ENCODE measurements around the gene LLGL2.
"Not testable (repeated sequence)": the region's sequence is repeated elsewhere in the genome, so short reads cannot be mapped to it uniquely, and the experiment has no call there.

The LLGL2 gene

DNA sequence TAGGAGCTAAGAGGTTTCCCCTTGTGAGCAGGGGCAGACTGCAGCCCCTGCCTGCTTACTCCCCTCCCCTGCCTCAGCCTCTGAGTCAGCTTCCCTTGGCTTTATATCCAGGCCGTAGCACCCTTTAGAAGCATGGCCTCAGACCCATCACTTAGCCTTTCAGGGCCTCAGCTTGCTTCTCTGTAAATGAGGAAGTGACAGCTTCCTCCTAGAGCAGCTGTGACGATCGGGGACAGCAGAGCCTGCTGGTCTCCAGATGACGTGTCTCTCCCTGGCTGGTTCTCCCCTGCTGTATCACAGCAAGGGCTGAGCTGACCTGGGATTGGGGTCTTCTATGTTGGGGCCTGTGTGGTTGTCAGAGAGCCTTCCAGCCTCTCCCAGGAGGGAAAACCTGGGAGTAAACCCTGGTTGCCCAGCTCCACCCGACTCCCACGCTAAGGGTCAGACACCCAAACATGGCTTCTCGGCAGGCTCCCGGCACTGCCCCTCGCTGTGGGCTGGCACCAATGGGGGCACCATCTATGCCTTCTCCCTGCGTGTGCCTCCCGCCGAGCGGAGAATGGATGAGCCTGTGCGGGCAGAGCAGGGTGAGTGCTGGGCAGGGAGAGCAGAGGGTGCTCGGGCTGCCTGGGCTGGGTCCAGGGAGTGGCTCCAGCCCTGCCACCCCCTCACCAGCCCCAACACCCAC is 45.8 kb downstream of the LLGL2 start:
- peak; percentile 90 to 93 for DNase-seq

GRCh38 chr17:75571885-75572215 is 46.4 kb downstream of the LLGL2 start:
- DNase-seq, result no peak

- peak in 1 of 2 donors; percentile 15 for DNase-seq
Observed at GRCh38 chr17:75572713-75573539, 47.4 kb downstream of the LLGL2 start.

DNA sequence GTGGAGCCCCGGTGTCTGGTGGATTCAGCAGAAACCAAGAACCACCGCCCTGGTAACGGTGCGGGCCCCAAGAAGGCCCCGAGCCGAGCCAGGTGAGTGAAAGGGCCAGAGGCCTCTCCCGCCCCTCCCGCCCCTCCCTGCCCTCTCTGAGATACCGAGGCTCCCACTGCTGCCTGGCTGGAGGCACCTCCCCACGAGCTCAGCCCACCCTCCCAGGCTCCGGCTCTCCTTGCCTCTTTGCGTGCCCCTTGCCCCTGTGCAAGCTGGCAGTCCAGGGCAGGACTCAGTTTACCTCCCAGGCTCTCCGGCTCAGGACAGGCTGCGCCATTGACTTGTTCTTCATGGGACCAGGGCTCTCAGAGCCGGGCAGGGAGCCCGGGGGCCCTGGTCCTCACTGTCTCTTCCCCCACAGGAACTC is 48.1 kb downstream of the LLGL2 start:
- no peak for DNase-seq

GRCh38 chr17:75573994-75574393 is 48.5 kb downstream of the LLGL2 start:
- no peak for DNase-seq

GRCh38 chr17:75574404-75575036 is 49.0 kb downstream of the LLGL2 start:
- DNase-seq, result no peak

DNA sequence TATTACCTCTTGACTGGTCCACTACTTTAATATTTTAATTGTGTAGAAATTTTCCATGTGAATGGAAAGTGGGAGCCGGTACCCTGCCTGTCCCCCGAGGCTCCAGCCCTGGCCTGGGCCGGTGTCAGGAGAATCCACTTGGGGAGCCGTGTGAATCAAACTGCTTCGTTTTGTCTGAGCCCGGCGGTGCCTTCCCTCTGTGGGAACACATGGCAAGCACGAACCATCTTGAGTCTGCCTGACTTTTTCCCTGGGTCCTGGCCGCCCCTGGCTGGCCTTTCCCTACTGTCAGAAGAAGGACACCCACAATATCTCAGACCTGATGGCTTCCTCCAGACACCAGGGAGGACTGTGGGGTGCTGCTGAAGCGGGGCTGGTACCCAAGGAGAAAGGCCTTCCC is 49.7 kb downstream of the LLGL2 start:
- DNase-seq, result no peak

DNA sequence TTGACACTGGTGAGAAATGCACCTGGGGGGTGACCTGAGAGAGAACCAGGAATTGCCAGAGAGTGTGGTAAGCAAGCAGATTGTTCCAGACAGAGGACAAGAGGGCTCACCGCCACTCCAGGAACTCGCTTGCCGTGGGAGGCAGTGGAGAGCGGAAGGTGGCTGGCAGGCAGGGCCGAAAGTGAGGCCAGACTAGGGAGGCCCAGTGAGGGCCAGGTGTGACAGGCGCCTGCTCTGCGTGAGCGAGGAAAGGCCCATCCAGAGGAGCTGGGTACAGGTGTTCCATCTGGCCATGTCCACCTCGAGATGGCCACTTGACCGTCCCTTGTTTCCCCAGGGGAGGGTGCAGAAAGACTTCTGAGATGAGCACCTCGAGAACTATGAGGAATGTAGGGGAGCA is 50.2 kb downstream of the LLGL2 start:
- DNase-seq, result no peak

GRCh38 chr17:75576661-75577060 is 51.2 kb downstream of the LLGL2 start:
- DNase-seq, result no peak

- peak; percentile 25 to 51 for DNase-seq
Observed at GRCh38 chr17:75581121-75581725, 55.7 kb downstream of the LLGL2 start.

DNA sequence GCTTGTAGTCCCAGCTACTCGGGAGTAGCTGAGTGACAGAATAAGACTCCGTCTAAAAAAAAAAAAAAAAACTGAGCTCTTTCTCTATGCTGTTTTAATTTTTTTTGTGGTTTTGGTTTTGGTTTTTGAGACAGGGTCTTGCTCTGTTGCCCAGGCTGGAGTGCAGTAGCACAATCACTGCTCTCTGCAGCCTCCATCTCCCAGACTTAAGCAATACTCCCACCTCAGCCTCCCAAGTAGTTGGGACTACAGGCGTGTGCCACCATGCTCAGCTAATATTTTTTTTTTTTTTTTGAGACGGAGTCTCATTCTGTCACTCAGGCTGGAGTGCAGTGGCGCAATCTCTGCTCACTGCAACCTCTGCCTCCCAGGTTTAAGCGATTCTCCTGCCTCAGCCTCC is 57.7 kb downstream of the LLGL2 start:
- not testable (repeated sequence) for DNase-seq

DNA sequence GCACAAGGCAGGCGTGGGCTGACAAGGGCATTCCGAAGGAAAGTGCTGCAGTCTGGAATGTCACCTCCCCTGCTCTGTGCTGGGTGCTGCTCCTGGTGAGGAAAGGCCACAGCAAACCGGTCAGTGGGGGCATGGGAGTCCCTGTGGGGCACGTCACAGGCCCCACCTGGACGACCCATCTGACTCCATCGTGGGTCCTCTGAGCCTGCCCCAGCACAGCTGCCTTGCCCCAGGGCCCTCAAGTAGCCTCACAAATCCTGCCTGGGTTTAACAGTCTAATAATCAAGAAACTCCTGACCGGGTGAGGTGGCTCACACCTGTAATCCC is 59.3 kb downstream of the LLGL2 start:
- DNase-seq, result no peak

GRCh38 chr17:75587675-75588595 is 62.4 kb downstream of the LLGL2 start, which contains the start of gene MYO15B:
TSS of gene MYO15B (plus strand) at chr17:75587800. CDS start at chr17:75588058, 258 bp downstream.
- peak; percentile 56 to 70 for DNase-seq

GRCh38 chr17:75588596-75589011 is 63.1 kb downstream of the LLGL2 start:
- no peak for DNase-seq

DNA sequence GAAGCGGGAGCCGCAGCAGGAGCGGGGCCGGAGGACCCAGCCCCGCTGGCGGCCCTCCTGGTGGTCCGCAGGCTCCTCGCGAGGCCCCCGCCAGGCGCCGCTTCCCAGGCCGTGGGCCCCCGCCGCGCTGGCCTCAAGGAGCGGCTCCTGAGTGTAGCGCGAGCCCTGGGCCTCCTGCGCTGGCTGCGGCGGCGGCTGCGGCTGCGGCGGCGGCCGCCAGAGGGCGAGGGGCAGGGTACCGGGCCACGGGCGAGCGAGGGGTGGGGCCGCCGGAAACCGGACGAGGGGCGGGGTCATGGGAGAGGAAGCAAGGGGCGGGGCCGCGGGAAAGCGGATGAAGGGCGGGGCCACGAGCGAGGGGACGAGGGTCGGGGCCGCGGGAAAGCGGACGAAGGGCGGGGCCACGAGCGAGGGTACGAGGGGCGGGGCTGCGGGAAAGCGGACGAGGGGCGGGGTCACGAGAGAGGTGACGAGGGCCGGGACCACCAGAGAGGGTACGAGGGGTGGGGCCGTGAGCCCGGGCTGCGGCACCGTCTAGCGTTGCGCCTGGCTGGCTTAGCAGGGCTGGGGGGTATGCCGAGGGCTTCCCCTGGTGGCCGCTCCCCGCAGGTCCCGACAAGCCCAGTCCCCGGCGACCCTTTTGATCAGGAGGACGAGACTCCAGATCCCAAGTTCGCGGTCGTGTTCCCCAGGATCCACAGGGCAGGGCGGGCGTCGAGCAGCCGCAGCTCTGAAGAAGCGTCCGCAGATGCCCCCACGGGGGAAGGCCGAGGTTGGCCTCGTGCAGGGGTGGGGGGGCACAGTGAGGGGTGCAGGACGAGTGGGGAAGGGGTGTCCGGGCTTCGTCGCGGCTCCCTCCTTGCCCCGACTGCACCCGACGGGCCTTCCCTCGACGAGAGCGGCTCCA is 63.8 kb downstream of the LLGL2 start:
- DNase-seq, result peak; percentile 86 to 90

DNA sequence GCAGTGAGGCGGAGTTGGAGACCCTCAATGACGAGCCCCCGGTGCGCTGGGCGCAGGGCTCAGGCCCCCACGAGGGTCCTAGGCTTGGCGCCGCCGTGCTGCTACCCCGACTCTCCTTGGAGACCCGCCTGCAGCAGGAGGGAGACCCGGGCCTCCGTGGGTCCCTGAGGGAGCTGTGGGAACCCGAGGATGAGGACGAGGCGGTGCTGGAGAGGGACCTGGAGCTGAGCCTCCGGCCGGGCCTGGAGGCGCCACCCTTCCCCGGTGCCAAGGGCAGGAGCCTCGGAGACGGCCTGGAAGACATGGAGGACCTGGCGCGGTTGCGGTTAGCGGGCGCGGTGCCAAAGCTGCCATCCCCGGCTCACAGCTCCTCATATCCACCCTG is 64.4 kb downstream of the LLGL2 start:
- DNase-seq, result no peak

DNA sequence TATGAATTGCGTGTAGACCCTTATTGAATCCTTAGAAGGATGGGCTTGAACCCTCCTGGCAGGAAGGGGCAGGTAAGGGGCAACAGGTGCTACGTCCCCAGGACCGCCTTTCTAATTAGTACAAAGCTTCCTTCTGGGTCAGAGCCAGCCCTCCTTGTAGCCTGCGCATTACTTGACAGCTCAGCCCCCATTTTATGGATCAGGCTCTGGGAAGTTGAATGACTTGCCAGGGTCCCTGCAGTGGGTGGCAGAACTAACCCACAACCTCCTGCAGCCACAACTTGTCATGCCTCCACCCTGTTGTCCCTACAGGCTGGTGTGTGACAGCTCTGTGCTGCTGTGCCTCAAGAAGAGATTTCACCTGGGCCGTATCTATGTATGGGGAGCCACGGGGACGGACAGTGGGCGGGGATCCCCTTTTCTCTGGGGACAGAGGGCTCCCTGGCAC is 64.8 kb downstream of the LLGL2 start:
- no peak for DNase-seq

DNA sequence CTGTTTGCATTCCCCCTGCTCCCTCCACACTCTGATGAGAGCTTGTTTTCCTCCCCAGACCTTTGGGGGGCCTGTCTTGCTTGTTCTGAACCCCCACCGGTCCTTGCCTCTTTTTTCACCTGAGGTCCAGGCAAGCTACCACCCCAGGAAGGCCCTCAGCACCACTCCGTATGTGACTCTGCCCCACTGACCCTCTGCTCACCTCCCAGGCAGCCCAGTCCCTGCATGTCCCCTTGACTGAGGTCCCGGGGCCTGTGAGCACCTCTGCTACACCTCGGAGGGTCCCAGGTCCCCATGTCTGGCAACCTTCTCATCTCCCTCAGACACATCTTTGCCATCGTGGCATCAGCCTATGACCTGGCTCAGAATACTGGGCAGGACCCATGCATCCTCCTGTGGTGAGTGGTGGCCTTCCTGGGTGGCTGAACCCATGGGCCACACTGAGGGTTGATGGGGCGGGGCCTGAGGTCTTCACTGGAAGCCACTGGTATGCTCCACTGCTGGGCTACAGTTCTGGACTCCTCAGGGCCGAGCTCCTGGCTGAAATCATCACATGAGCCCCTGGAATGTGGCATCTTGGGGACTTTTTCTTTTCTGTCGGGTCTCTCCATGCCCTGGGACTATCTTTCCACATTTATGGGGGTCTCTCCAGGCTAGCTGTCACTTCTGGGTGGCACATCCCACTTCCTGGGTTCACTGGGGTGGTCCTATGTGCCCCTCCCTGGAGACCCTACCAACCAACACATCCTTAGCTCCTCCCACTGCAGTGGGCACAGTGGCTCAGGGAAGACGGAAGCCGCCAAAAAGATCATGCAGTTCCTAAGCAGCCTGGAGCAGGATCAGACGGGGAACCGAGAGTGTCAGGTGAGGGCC is 65.6 kb downstream of the LLGL2 start:
- no peak for DNase-seq

DNA sequence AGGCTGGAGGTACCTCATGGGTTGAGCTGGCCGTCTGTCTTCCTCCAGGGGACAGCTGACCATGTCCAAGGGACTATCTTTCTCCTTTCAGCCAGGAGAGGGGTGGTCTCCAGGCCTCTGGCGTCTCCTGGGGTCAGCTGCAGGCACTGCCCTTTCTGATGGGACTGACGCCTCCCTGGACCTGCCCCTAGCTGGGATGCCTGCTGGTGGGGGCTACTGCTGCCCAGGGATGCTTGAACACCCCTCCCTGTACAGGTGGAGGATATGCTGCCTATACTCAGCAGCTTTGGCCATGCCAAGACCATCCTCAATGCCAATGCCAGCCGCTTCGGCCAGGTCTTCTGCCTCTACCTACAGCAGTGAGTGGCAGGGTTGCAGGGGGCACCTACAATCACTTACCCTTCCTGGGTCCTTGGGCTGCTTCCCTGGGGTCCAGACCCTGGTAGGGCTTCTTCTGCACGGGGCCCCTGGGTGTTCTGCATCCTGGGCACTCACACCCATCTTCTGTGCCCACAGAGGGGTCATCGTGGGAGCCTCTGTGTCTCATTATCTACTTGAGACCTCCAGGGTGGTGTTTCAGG is 66.3 kb downstream of the LLGL2 start:
- DNase-seq, result no peak
